ENCODE data around the gene ADSS2.

The ADSS2 gene

GRCh38 chr1:244447552-244447951 lies 4.2 kb downstream of the ADSS2 start:
- TF ChIP-seq SPI1 (IDR thresholded peaks at IDR 0.05; ENCODE audit: low read depth, low read length) (no peak), POLR2AphosphoS5 (IDR thresholded peaks at IDR 0.05; ENCODE audit: low read depth, low read length) (no peak), POU2F2 (IDR thresholded peaks at IDR 0.05; ENCODE audit: low read depth, low read length) (no peak), TAF1 (IDR thresholded peaks at IDR 0.05; ENCODE audit: low read depth, low read length) (no peak), POLR2A (IDR thresholded peaks at IDR 0.05; ENCODE audit: low read depth, low read length) (no peak), PAX5 (IDR thresholded peaks at IDR 0.05; ENCODE audit: insufficient read depth, low read length, severe bottlenecking) (no peak)
- no peak for FAIRE-seq
- DNase-seq (ENCODE audit: insufficient read length, low spot score), result no peak

- no peak for DNase-seq (ENCODE audit: insufficient read length, low spot score)
- FAIRE-seq, result no peak
- TF ChIP-seq PAX5 (IDR thresholded peaks at IDR 0.05; ENCODE audit: insufficient read depth, low read length, severe bottlenecking) (no peak), POLR2AphosphoS5 (IDR thresholded peaks at IDR 0.05; ENCODE audit: low read depth, low read length) (no peak), SPI1 (IDR thresholded peaks at IDR 0.05; ENCODE audit: low read depth, low read length) (no peak), POU2F2 (IDR thresholded peaks at IDR 0.05; ENCODE audit: low read depth, low read length) (no peak), POLR2A (IDR thresholded peaks at IDR 0.05; ENCODE audit: low read depth, low read length) (no peak), TAF1 (IDR thresholded peaks at IDR 0.05; ENCODE audit: low read depth, low read length) (no peak)
These were observed 4.7 kb downstream of the ADSS2 start for GRCh38 chr1:244447024-244447423.

GRCh38 chr1:244445320-244446181 lies 6.2 kb downstream of the ADSS2 start:
- DNase-seq (ENCODE audit: insufficient read length, low spot score) (no peak), FAIRE-seq (no peak)
- TF ChIP-seq POLR2A (IDR thresholded peaks at IDR 0.05; ENCODE audit: low read depth, low read length), result no peak
- no peak for TF ChIP-seq POLR2AphosphoS5 (IDR thresholded peaks at IDR 0.05; ENCODE audit: low read depth, low read length)
- no peak for TF ChIP-seq POU2F2 (IDR thresholded peaks at IDR 0.05; ENCODE audit: low read depth, low read length)
- no peak for TF ChIP-seq TAF1 (IDR thresholded peaks at IDR 0.05; ENCODE audit: low read depth, low read length)
- no peak for TF ChIP-seq SPI1 (IDR thresholded peaks at IDR 0.05; ENCODE audit: low read depth, low read length)
- TF ChIP-seq PAX5 (IDR thresholded peaks at IDR 0.05; ENCODE audit: insufficient read depth, low read length, severe bottlenecking), result no peak

- no peak for DNase-seq (ENCODE audit: insufficient read length, low spot score)
- no peak for TF ChIP-seq POLR2A (IDR thresholded peaks at IDR 0.05; ENCODE audit: low read depth, low read length)
- TF ChIP-seq TAF1 (IDR thresholded peaks at IDR 0.05; ENCODE audit: low read depth, low read length), result no peak
- TF ChIP-seq POU2F2 (IDR thresholded peaks at IDR 0.05; ENCODE audit: low read depth, low read length), result no peak
- no peak for TF ChIP-seq SPI1 (IDR thresholded peaks at IDR 0.05; ENCODE audit: low read depth, low read length)
- FAIRE-seq, result no peak
These were observed 6.9 kb downstream of the ADSS2 start for GRCh38 chr1:244444854-244445253.

GRCh38 chr1:244442850-244443249 lies 8.9 kb downstream of the ADSS2 start:
- DNase-seq (ENCODE audit: insufficient read length, low spot score), result no peak
- TF ChIP-seq POLR2A (IDR thresholded peaks at IDR 0.05; ENCODE audit: low read depth, low read length), result 0 out of 2 replicates have a peak, but pooled peaks have one; percentile 15
- no peak for TF ChIP-seq PAX5 (IDR thresholded peaks at IDR 0.05; ENCODE audit: insufficient read depth, low read length, severe bottlenecking)
- peak; percentile 13 for FAIRE-seq

GRCh38 chr1:244439391-244440032 lies 12.2 kb downstream of the ADSS2 start:
- DNase-seq (ENCODE audit: insufficient read length, low spot score) (no peak), FAIRE-seq (no peak)

GRCh38 chr1:244437086-244437468 lies 14.6 kb downstream of the ADSS2 start:
- FAIRE-seq, result no peak
- TF ChIP-seq POU2F2 (IDR thresholded peaks at IDR 0.05; ENCODE audit: low read depth, low read length) (no peak), TAF1 (IDR thresholded peaks at IDR 0.05; ENCODE audit: low read depth, low read length) (no peak), PAX5 (IDR thresholded peaks at IDR 0.05; ENCODE audit: insufficient read depth, low read length, severe bottlenecking) (no peak), POLR2AphosphoS5 (IDR thresholded peaks at IDR 0.05; ENCODE audit: low read depth, low read length) (no peak), POLR2A (IDR thresholded peaks at IDR 0.05; ENCODE audit: low read depth, low read length) (no peak), SPI1 (IDR thresholded peaks at IDR 0.05; ENCODE audit: low read depth, low read length) (no peak)
- DNase-seq (ENCODE audit: insufficient read length, low spot score), result no peak

More at GRCh38 chr1:244439391-244440032, 12.2 kb downstream of the ADSS2 start:
- TF ChIP-seq POLR2A (IDR thresholded peaks at IDR 0.05; ENCODE audit: low read depth, low read length), result peak; percentile 40; the same call in 1 of the 2 replicates
- TF ChIP-seq SPI1 (IDR thresholded peaks at IDR 0.05; ENCODE audit: low read depth, low read length), result no peak
- no peak for TF ChIP-seq TAF1 (IDR thresholded peaks at IDR 0.05; ENCODE audit: low read depth, low read length)
- TF ChIP-seq POU2F2 (IDR thresholded peaks at IDR 0.05; ENCODE audit: low read depth, low read length), result no peak
- 0 out of 2 replicates have a peak, but pooled peaks have one; percentile 9 for TF ChIP-seq POLR2AphosphoS5 (IDR thresholded peaks at IDR 0.05; ENCODE audit: low read depth, low read length)

- no peak for FAIRE-seq
- no peak for DNase-seq (ENCODE audit: insufficient read length, low spot score)
- TF ChIP-seq PAX5 (IDR thresholded peaks at IDR 0.05; ENCODE audit: insufficient read depth, low read length, severe bottlenecking), result no peak
- TF ChIP-seq POU2F2 (IDR thresholded peaks at IDR 0.05; ENCODE audit: low read depth, low read length), result no peak
- TF ChIP-seq TAF1 (IDR thresholded peaks at IDR 0.05; ENCODE audit: low read depth, low read length), result no peak
- no peak for TF ChIP-seq POLR2AphosphoS5 (IDR thresholded peaks at IDR 0.05; ENCODE audit: low read depth, low read length)
- no peak for TF ChIP-seq SPI1 (IDR thresholded peaks at IDR 0.05; ENCODE audit: low read depth, low read length)
- TF ChIP-seq POLR2A (IDR thresholded peaks at IDR 0.05; ENCODE audit: low read depth, low read length), result no peak
These were observed 15.2 kb downstream of the ADSS2 start for GRCh38 chr1:244436336-244437085.

GRCh38 chr1:244435562-244436205 lies 16.0 kb downstream of the ADSS2 start:
- FAIRE-seq (peak; percentile 50), DNase-seq (ENCODE audit: insufficient read length, low spot score) (no peak)
- no peak for TF ChIP-seq POU2F2 (IDR thresholded peaks at IDR 0.05; ENCODE audit: low read depth, low read length)
- no peak for TF ChIP-seq TAF1 (IDR thresholded peaks at IDR 0.05; ENCODE audit: low read depth, low read length)
- TF ChIP-seq POLR2A (IDR thresholded peaks at IDR 0.05; ENCODE audit: low read depth, low read length), result no peak
- no peak for TF ChIP-seq SPI1 (IDR thresholded peaks at IDR 0.05; ENCODE audit: low read depth, low read length)
- no peak for TF ChIP-seq POLR2AphosphoS5 (IDR thresholded peaks at IDR 0.05; ENCODE audit: low read depth, low read length)
- no peak for TF ChIP-seq PAX5 (IDR thresholded peaks at IDR 0.05; ENCODE audit: insufficient read depth, low read length, severe bottlenecking)
